Brain microvascular endothelial cell (primary cell): ENCODE results near the gene CCDC88C.

Source experiments
- DNase-seq: peaks from one replicate; pipeline ENCODE4 v3.0.0-alpha.2; 2020
- H3K27ac ChIP-seq: fragments of 250-450 bp; sonication (Bioruptor Pico); 2 replicates; pipeline ENCODE4 v1.5.1; 2020; ENCODE audit warnings: mild to moderate bottlenecking, moderate library complexity
- H3K27me3 ChIP-seq: fragments of 250-450 bp; sonication (Bioruptor Pico); replicated peaks from 2 replicates; pipeline ENCODE4 v1.5.1; 2020; ENCODE audit warnings: mild to moderate bottlenecking
- H3K36me3 ChIP-seq: fragments of 250-450 bp; sonication (Bioruptor Pico); replicated peaks from 2 replicates; pipeline ENCODE4 v1.5.1; 2020; ENCODE audit warnings: mild to moderate bottlenecking
- H3K4me3 ChIP-seq: 2 replicates; pipeline ENCODE4 v1.5.1; 2011; ENCODE audit warnings: low read depth, mild to moderate bottlenecking, control low read depth, low read length, moderate library complexity
- CTCF ChIP-seq: IDR thresholded peaks from 2 replicates; pipeline ENCODE4 v1.5.1; 2011; ENCODE audit warnings: low read depth, mild to moderate bottlenecking, moderate library complexity, low read length, control low read depth, inconsistent platforms; ENCODE audit errors: missing control alignments
- in situ Hi-C: cut with HindIII; loops from 2 replicates; pipeline ENCODE4 v1.10.0; 2017; ENCODE audit warnings: low sequenced_read_pairs, low pct_ligation_motif_present

The CCDC88C gene

GRCh38 chr14:91332986-91333649 is 84.5 kb downstream of the CCDC88C start:
- Histone ChIP-seq H3K27me3 (no peaks in the 10 kb centered on the region), H3K27ac (no peak overlapping the region), H3K4me3 (no peak overlapping the region), H3K36me3 (no peaks in the 10 kb centered on the region)
- DNase-seq = no peak
- in situ Hi-C loops = no loop called here
- no peak for TF ChIP-seq CTCF

- no peak for DNase-seq
- H3K4me3 ChIP-seq = no peak overlapping the region
- no peak for TF ChIP-seq CTCF
- H3K27ac ChIP-seq = no peak overlapping the region
- in situ Hi-C loops = no loop called here
- no peaks in the 10 kb centered on the region for H3K27me3 ChIP-seq
- H3K36me3 ChIP-seq = no peaks in the 10 kb centered on the region
Measured at GRCh38 chr14:91332171-91332985, 85.2 kb downstream of the CCDC88C start.

- Histone ChIP-seq H3K27me3 (no peaks in the 10 kb centered on the region), H3K36me3 (no peaks in the 10 kb centered on the region), H3K4me3 (no peak overlapping the region), H3K27ac (no peak overlapping the region)
- in situ Hi-C loops = no loop called here
- no peak for TF ChIP-seq CTCF
- no peak for DNase-seq
Measured at GRCh38 chr14:91331721-91332120, 85.9 kb downstream of the CCDC88C start.

- H3K36me3 ChIP-seq = no peaks in the 10 kb centered on the region
- in situ Hi-C loops = no loop called here
- DNase-seq = no peak
- H3K27me3 ChIP-seq = no peaks in the 10 kb centered on the region
- TF ChIP-seq CTCF = no peak
- H3K4me3 ChIP-seq = no peak overlapping the region
- no peak overlapping the region for H3K27ac ChIP-seq
Measured at GRCh38 chr14:91330856-91331255, 86.8 kb downstream of the CCDC88C start.

- in situ Hi-C loops = no loop called here
- H3K4me3 ChIP-seq = no peak overlapping the region
- DNase-seq = no peak
- no peaks in the 10 kb centered on the region for H3K36me3 ChIP-seq
- no peak overlapping the region for H3K27ac ChIP-seq
- TF ChIP-seq CTCF = no peak
- H3K27me3 ChIP-seq = no peaks in the 10 kb centered on the region
Measured at GRCh38 chr14:91330096-91330696, 87.4 kb downstream of the CCDC88C start.
